HG03139 (cell line): Measurements from ENCODE around the gene FLACC1.
"Not testable (repeated sequence)": the region's sequence is repeated elsewhere in the genome, so short reads cannot be mapped to it uniquely, and the experiment has no call there.

Experiments
- ATAC-seq: cut with Tn5 transposase; IDR thresholded peaks from one replicate; pipeline ENCODE4 v1.9.1; 2021; ENCODE audit not compliant: unreplicated experiment

The FLACC1 gene, protein sequence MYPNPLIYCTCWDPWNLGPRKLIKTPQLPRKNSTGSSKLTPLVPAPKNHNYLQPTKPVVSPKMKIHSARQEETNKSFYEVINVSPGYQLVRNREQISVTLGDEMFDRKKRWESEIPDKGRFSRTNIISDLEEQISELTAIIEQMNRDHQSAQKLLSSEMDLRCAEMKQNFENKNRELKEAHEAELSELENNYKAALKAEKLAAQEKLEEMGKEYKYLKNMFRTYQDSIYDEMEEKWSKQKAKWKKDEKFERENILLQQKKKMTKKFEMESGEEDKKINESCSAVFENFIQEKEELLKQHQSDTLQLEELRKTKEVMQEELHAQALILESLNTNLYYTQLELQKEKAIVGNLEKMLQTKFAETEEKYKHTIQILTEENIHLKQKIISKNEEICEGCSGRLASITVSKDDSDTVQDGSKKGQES

GRCh38 chr2:201357221-201357620 is at the start of gene FLACC1:
Gene FLACC1 (minus strand): TSS chr2:201357345. CDS start chr2:201351404, 5,941 bp downstream.
- no peak for ATAC-seq

GRCh38 chr2:201406077-201406662 is 49.0 kb upstream of the FLACC1 start:
- ATAC-seq: no peak

DNA sequence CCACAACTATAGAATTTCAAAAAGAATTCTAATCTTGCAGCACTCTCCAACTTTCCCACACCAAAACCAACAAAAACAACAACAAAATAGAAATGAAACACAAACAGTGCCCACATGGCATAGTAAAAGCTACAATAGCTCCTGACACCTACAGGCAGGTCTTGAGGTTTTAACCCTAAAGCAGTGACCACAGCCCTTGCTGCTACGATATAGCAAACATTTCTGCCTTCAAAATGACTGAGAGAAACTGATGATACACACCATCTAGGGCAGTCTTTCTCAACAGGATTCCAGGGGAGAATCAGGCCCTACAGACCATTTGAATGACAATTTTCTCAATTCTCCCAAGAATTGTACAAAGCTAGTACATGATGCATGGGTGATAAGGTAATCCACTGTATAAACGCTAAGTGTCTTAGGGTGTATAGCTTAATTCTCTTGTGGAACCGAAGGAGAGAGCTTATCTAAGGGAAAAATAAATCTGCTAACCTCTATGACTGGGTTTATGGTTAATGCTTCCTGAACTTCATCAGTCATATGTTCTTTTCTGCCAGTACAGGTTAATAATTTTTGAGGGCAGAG is 47.6 kb upstream of the FLACC1 start:
- no peak for ATAC-seq

GRCh38 chr2:201403880-201404279 is 46.7 kb upstream of the FLACC1 start:
- no peak for ATAC-seq

- ATAC-seq: no peak
Observed at GRCh38 chr2:201402651-201403562, 45.8 kb upstream of the FLACC1 start.

DNA sequence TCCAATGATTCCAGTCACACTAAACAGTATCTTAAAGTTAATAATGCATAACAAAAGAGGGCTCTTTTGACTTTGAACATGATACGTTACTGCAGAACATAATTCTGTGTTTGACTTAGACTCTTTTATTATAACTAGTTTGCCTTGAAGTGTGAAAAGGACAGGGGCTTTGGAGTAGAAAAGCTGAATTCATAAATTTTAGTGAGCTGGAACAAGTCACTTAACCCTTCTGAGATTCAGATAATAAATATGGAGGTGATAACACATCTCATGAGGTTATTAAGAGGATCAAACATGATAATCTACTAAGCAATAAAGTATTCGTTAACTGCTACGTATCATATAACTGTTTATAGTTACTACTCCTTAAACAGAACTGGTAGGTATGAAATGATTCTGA is 44.7 kb upstream of the FLACC1 start:
- ATAC-seq: no peak

GRCh38 chr2:201396595-201396994 is 39.5 kb upstream of the FLACC1 start:
- no peak for ATAC-seq

GRCh38 chr2:201383136-201383535 is 26.0 kb upstream of the FLACC1 start:
- no peak for ATAC-seq

GRCh38 chr2:201378496-201379397 is 21.6 kb upstream of the FLACC1 start:
- ATAC-seq: no peak

DNA sequence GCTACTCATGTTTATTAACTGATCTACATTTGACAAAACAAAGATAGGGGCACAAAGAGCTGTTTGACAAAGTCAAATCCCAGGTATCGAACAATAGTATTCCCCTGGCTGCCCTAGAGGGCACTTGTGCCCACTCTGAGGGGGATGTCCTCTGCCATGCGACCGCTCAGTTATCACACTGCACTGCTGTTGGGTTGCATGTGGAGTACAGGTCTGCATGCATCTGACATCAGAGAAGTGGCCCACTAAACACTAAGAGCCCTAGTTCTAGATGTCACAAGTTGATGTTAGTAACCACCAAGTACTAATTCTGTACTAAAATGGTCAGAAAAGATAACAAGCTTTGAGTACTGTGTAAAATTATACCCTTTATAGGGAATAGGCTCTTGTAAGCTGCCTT is 20.1 kb upstream of the FLACC1 start:
- ATAC-seq: no peak

DNA sequence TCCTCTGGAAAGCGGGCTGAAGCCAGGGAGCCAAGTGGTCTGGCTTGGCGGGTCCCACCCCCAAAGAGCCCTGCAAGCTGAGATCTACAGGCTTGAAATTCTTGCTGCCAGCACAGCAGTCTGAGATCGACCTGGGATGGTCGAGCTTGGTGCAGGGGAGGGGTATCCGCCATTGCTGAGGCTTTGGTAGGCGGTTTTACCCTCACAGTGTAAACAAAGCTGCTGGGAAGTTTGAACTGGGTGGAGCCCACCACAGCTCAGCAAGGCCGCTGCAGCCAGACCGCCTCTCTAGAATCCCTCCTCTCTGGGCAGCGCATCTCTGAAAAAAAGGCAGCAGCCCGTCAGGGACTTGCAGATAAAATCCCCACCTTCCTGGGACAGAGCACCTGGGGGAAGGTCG is 12.6 kb upstream of the FLACC1 start:
- ATAC-seq: no peak

DNA sequence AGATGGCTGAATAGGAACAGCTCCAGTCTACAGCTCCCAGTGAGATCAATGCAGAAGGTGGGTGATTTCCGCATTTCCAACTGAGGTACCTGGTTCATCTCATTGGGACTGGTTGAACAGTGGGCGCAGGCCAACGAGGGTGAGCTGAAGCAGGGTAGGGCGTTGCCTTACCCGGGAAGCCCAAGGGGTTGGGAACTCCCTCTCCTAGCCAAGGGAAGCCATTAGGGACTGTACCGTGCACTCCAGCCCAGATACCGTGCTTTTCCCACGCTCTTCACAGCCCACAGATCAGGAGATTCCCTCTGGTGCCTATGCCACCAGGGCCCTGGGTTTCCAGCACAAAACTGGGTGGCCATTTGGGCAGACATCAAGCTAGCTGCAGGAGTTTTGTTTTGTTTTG is 12.2 kb upstream of the FLACC1 start:
- ATAC-seq: not testable (repeated sequence)

DNA sequence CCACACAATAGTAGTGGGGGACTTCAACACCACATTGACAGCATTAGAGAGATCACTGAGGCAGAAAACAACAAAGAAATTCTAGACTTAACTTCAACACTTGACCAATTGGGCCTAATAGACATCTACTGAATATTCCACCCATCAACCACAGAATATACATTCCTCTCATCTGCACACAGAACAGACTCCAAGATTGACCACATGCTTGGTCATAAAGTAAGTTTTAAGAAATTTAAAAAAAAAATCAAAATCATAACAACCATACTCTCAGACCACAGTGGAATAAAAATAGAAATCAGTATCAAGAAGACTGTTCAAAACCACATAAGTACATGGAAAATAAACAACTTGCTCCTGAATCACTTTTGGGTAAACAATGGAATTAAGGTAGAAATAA is 9.0 kb upstream of the FLACC1 start:
- ATAC-seq: no peak

DNA sequence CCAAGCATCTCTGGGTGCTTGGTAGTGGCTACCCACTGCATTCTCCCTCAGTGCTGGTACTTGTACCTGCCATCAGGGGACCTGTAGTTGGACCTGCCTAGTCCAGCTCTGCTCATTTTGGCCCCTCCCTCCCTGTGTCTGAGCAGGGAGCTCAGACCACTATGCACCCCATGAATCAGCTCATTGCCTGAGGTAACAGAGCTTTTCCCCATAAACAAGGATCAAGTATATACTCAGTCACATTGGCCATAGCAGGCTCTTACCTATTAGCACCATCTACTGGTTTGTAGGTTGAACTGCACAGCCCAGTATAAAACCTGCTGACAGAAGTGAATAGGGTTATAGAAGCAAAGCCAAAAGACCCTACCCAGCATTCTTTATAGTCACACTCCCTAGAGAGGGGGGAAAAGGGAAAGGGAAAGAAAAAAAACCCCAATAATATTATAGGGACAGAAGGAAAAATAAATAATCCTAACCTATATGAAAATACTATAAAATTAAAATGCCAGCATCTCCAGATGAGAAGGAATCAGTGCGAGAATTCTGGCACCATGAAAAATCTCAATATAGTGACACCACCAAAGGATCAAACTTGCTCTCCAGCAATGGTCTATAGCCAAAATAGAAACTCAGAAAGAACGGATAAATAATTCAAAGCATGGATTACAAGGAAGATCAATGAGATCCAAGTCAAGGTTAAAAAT is 6.9 kb upstream of the FLACC1 start:
- no peak for ATAC-seq

DNA sequence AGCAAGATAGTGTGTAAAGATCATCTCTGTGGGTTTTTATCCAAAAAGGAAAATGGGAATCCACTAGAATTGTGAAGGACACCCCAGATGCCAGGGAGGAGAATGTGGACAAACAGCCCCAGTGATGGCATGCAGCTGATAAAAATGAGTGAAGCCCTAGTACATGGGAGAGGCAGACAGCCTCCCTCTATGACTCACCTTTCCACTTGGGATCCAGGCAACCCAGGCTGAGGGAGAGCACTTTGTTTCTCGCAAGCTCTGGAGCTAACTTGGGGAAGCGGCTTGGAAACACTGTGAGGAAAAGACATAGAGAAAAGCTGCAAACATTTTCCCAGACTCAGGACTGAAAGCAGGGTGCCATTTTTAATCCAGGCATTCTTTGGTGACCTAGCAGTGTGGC is 5.3 kb upstream of the FLACC1 start:
- no peak for ATAC-seq

GRCh38 chr2:201361078-201361733 is 4.1 kb upstream of the FLACC1 start:
- no peak for ATAC-seq

DNA sequence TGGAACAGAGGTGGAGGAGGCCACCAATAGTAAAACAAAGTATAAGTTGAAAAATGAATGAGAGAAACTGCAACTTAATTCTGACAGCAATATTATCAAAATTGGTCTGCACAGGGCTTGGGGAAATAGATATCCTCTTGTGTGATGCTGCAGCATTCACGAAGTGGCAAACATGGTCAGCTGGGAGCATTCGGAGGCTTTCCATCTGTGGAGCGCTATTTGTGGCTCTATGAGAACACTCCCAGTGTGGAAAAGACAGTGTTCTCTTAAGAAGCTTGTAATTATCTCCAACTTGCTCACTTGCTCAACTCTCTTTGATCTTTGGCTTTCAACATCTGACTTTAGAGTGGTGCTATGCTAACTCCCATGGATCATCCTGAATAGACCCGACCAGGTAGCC is 3.1 kb upstream of the FLACC1 start:
- ATAC-seq: no peak

DNA sequence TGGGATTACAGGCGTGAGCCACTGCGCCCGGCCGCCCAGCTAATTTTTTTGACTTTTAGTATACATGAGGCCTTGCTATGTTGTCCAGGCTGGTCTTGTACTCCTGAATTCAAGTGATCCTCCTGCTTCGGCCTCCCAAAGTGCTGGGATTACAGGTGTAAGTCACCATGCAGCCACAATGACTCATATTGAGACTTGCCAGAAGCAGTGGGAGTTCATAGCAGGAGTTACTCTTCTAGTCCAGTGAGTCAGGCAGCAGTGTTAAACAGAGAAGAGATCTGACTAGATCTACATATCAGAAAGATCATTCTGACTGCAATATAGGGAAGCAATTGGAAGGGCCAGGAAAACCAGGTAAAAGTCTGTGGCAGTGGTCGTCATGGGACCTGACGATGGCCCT is 1.5 kb upstream of the FLACC1 start:
- no peak for ATAC-seq

DNA sequence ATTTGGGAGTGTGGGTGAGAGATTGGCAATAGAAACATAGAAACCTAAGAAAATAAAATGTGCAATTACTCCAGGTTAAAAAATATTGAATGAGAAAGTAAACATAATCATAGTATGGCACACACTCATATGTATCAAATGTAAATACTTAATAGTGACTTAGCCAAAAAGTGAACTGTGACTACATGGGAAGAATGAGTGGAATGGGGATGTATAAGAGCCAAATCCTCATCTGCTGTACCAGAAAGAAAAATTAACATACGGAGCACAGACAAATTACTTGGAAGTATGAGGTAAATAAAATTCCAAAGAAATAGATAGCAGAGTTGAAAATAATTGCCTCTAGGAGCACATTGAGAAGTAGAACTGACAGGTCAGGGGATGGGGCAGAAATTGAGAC is 4.0 kb downstream of the FLACC1 start:
- no peak for ATAC-seq
